Tibial artery (tissue), 4 donors: ENCODE results near the gene C17orf67.

ENCODE experiments used
- DNase-seq, 2 donors: peaks; one replicate each; pipeline ENCODE4 v3.0.0-alpha.2; 2019
- H3K27ac ChIP-seq, 2 donors: fragments of 200-600 bp; sonication (generic) in 1 of 2; 1 replicate in 1 of 2; 2 replicates in 1 of 2; pipeline ENCODE4 v1.5.1; 2018 to 2019; ENCODE audit warnings: mild to moderate bottlenecking in 1 of 2
- H3K27me3 ChIP-seq, 2 donors: fragments of 200-600 bp; sonication (generic) in 1 of 2; one replicate each; pipeline versions ENCODE4 v1.5.1 to v1.6.0; 2016 to 2019
- H3K36me3 ChIP-seq, 3 donors: fragments of 200-600 bp; sonication (generic) in 2 of 3; one replicate each; pipeline ENCODE4 v1.5.1; 2016 to 2019; ENCODE audit warnings: mild to moderate bottlenecking in 2 of 3
- H3K4me1 ChIP-seq, 4 donors: fragments of 200-600 bp; sonication (generic) in 2 of 4; 1 replicate in 3 of 4; 2 replicates in 1 of 4; pipeline ENCODE4 v1.5.1; 2016 to 2019
- H3K4me3 ChIP-seq, 2 donors: fragments of 200-600 bp; sonication (generic) in 1 of 2; 1 replicate in 1 of 2; 2 replicates in 1 of 2; pipeline ENCODE4 v1.5.1; 2018 to 2019; ENCODE audit warnings: mild to moderate bottlenecking in 2 of 2
- H3K9me3 ChIP-seq, 3 donors: fragments of 200-600 bp; sonication (generic) in 1 of 3; one replicate each; pipeline ENCODE4 v1.5.1; 2016 to 2019
- intact Hi-C: fragments of 100-400 bp; cut with DNase I; formaldehyde crosslinking; loops from one replicate; pipeline ENCODE4 v1.15.0; 2023; ENCODE audit warnings: low total_unique reads
- TF ChIP-seq, protein P1 (sequence below), 2 experiments: fragments of 200-600 bp in 1 of 2; fragments of 450-650 bp in 1 of 2; IDR thresholded peaks; one replicate each; pipeline ENCODE4 v1.5.1; 2017 to 2019; ENCODE audit warnings: antibody characterized with exemption in 2 of 2, mild to moderate bottlenecking in 1 of 2, moderate library complexity in 1 of 2

C17orf67 gene

DNA sequence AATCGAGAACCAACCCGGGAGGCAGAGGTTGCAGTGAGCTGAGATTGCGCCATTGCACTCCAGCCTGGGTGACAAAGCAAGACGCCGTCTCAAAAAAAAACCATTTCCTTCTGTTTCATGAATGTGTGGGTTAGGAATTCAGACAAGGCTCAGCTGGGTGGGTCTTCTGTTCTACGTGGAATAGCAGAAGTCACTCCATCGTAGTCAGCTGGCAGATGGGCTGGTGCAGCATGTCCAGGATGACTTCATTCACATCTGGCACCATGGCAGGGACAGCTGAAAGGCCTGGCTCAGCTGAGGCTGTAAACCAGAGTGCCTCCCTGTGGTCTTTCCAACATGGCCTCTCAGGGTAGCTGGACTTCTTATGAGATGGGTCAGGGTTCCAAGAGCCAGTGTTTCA is 89.0 kb downstream of the C17orf67 start:
- Histone ChIP-seq H3K36me3 (no peaks in the 10 kb centered on the region), H3K4me3 (no peak overlapping the region), H3K9me3 (peaks cover 0 to 9% (median 7%) of the 10 kb centered on the region in 3 donors), H3K27me3 (peaks cover 0 to under 1% of the 10 kb centered on the region in 2 donors), H3K4me1 (no peaks in the 10 kb centered on the region), H3K27ac (no peak overlapping the region)
- no peak for DNase-seq
- intact Hi-C loops = no loop called here
- TF ChIP-seq, protein P1, sequence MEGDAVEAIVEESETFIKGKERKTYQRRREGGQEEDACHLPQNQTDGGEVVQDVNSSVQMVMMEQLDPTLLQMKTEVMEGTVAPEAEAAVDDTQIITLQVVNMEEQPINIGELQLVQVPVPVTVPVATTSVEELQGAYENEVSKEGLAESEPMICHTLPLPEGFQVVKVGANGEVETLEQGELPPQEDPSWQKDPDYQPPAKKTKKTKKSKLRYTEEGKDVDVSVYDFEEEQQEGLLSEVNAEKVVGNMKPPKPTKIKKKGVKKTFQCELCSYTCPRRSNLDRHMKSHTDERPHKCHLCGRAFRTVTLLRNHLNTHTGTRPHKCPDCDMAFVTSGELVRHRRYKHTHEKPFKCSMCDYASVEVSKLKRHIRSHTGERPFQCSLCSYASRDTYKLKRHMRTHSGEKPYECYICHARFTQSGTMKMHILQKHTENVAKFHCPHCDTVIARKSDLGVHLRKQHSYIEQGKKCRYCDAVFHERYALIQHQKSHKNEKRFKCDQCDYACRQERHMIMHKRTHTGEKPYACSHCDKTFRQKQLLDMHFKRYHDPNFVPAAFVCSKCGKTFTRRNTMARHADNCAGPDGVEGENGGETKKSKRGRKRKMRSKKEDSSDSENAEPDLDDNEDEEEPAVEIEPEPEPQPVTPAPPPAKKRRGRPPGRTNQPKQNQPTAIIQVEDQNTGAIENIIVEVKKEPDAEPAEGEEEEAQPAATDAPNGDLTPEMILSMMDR (IDR thresholded peaks at IDR 0.05) = no peak

DNA sequence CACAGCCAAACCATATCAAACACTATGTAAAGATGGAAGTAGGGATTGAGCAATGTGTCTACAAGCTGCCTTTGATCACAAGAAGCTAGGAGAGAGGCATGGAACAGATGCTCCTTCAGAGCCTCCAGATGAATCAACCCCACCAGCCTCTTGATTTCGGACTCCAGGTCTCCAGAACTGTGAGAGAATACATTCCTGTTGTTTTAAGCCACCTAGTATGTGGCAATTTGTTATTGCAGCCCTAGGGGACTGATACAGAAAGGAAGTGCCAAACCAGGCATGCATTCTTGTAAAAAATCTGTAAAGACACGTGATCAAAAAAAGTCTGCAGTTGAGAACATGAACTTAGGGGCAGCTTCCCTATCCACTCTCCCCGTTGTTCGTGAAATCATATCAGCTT is 91.1 kb downstream of the C17orf67 start:
- Histone ChIP-seq H3K36me3 (no peaks in the 10 kb centered on the region), H3K27me3 (peaks cover 0 to 3% of the 10 kb centered on the region in 2 donors), H3K9me3 (peaks cover 0 to 9% (median 7%) of the 10 kb centered on the region in 3 donors), H3K27ac (no peak overlapping the region), H3K4me3 (no peak overlapping the region), H3K4me1 (no peaks in the 10 kb centered on the region)
- TF ChIP-seq, protein P1 (IDR thresholded peaks at IDR 0.05) = no peak
- DNase-seq = no peak
- intact Hi-C loops = no loop called here
